Measurements from ENCODE around the gene RAB27B. TPM values are rescaled to one million over a fixed set of nuclear protein-coding genes. Genes with fewer than 3 reads are reported as not detected.

The RAB27B gene
- polyA plus RNA-seq, 1 experiment, result 1.9 TPM

DNA sequence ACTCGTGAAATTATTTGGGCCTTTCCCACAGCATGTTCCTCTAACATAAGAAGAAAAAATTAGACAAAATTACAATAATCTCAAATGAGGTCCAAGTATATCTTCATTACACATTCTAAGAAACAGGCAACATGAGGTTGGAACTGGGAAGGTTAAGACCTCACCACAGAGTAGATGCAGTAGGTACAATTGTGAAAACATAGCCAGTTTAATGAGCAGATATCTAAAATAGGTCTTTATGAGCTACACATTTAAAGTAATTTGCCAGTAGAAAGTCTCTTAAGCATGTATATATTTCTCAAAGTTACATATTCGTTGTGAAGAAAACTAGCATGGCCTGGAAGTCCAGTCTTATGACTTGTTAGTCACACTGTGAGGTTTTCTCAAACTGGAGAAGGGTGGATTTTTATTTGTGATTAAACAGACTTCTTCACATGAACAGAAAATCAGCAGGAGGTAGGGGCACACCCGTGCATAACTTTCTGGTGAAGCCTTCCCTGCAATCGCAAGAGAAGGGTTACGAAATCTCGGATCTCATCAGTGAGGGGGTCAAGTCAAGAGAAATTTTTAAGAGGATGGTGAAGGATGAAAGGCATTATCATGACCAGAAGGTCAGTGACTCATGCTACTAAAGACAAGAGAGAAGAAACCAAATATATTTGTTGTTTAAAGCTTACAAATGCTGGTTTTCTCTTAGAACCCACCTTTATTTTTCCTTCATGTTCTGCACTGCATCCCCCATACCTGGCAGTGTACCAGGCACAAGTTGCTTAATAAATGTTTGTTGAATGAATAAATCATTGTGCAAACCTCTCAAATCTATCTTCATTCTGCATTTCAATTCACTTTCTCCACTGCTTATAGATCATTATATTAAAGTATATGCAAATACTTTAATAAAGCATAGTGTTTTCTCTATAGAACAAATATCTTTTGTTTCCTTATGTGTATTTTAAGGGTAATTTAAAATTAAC, 5.1 kb upstream of the RAB27B start:
- H3K9me3 ChIP-seq (ENCODE audit: control insufficient read depth, insufficient read depth, low read length), result no peaks in the 10 kb centered on the region
- POLR2A ChIA-PET, result interaction anchor here (0.6 kb wide), 1 partner anchor 583 kb away, joined by 5 read pairs; no protein-coding TSS in a partner anchor
- peak overlapping the region; percentile 62 for H3K27ac ChIP-seq (ENCODE audit: low read depth, low read length)
- CTCF ChIA-PET, result interaction anchor here (0.6 kb wide), 1 partner anchor 160 kb away, joined by 4 read pairs; no protein-coding TSS in a partner anchor
- H3K4me3 ChIP-seq (ENCODE audit: low read depth, low read length), result no peak overlapping the region
- H3K27me3 ChIP-seq (ENCODE audit: control insufficient read depth, insufficient read depth, low read length), result no peaks in the 10 kb centered on the region
- TF ChIP-seq, protein P1, sequence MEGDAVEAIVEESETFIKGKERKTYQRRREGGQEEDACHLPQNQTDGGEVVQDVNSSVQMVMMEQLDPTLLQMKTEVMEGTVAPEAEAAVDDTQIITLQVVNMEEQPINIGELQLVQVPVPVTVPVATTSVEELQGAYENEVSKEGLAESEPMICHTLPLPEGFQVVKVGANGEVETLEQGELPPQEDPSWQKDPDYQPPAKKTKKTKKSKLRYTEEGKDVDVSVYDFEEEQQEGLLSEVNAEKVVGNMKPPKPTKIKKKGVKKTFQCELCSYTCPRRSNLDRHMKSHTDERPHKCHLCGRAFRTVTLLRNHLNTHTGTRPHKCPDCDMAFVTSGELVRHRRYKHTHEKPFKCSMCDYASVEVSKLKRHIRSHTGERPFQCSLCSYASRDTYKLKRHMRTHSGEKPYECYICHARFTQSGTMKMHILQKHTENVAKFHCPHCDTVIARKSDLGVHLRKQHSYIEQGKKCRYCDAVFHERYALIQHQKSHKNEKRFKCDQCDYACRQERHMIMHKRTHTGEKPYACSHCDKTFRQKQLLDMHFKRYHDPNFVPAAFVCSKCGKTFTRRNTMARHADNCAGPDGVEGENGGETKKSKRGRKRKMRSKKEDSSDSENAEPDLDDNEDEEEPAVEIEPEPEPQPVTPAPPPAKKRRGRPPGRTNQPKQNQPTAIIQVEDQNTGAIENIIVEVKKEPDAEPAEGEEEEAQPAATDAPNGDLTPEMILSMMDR (IDR thresholded peaks at IDR 0.05; ENCODE audit: low read depth, low read length), result no peak
- peak; percentile 78 for DNase-seq (ENCODE audit: low read depth, low spot score)

DNA sequence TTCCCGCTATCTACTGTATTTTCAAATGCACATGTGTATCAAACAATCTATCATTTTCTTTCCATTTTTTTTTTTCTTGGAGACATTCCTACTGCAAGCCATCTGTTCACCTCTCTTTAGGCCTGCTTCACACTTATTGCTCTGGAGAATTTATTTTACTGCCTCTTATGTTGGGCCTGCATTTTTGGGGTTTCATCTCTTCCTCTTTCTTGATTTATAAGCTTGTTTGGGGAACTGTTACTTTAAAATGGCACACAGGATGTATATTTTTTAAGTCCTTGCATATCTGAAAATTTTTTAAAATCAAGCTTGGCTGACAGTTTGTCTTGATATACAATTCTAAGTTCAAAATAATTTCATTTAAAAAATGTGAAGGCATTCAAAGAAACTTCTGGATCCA, 3.5 kb upstream of the RAB27B start:
- CTCF ChIA-PET, result no interaction called here
- Histone ChIP-seq H3K9me3 (ENCODE audit: control insufficient read depth, insufficient read depth, low read length) (no peaks in the 10 kb centered on the region; the same call in 1 of the 2 replicates), H3K27ac (ENCODE audit: low read depth, low read length) (no peak overlapping the region), H3K27me3 (ENCODE audit: control insufficient read depth, insufficient read depth, low read length) (no peaks in the 10 kb centered on the region), H3K4me3 (ENCODE audit: low read depth, low read length) (no peak overlapping the region)
- TF ChIP-seq, protein P1 (IDR thresholded peaks at IDR 0.05; ENCODE audit: low read depth, low read length), result no peak
- no peak for DNase-seq (ENCODE audit: low read depth, low spot score)
- POLR2A ChIA-PET, result no interaction called here

DNA sequence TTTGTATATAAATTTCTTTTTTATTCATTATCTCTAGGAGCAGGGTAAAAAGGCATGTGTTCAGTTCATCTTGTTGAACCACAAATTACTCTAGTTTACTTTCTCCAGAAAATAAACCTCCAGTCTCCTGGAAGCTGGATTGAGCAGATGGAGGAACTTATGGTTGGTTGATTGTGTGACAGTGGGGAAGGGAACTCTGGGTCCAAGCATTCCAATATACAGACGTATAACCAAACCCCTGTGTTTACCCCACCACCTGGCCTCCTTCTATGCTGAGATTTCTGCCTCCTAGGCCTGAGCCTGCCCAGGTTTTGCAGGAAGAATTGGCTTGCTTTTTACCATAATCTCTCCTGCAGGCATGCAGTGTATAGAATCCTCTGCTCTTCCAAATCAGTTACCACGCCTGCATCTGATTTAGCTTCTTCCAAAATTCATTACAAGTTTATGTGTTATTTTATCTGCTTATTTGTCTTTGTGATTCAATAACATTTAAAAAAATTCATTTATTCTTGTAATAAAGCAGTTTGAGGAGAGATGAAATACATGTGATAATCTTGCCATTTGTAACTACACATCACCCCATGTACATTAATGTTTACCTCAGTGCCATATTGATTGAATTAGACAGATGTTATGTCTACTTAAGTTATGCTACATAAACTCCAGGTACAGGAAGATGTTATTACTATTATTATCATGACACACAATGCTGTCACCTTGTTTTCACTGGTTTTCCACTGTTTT, 2.5 kb upstream of the RAB27B start:
- TF ChIP-seq, protein P1 (IDR thresholded peaks at IDR 0.05; ENCODE audit: low read depth, low read length), result no peak
- DNase-seq (ENCODE audit: low read depth, low spot score), result no peak
- no peaks in the 10 kb centered on the region for H3K27me3 ChIP-seq (ENCODE audit: control insufficient read depth, insufficient read depth, low read length)
- no peak overlapping the region for H3K4me3 ChIP-seq (ENCODE audit: low read depth, low read length)
- no peaks in the 10 kb centered on the region; the same call in 1 of the 2 replicates for H3K9me3 ChIP-seq (ENCODE audit: control insufficient read depth, insufficient read depth, low read length)
- CTCF ChIA-PET, result no interaction called here
- POLR2A ChIA-PET, result no interaction called here
- H3K27ac ChIP-seq (ENCODE audit: low read depth, low read length), result no peak overlapping the region

DNA sequence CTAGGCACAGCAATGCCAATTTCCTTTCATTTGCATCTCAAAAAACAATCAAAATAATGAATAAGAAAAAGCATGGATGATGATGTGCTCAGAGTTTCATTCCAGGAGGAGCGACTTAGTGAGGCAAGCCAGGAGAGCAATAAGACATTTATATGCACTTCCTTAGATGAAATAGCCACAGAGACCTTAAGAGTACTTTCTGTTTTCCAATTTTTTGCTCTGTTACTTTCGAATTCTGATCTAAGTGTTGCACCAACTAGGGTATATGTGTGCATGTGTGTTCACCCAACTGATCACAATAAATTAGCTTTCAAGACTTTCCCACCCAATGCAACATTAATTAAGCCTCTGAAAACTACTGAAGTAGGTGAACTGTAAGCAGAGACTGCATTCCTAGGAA, 709 bp downstream of the RAB27B start:
- TF ChIP-seq, protein P1 (IDR thresholded peaks at IDR 0.05; ENCODE audit: low read depth, low read length), result no peak
- ChIA-PET CTCF (interaction anchor here (1.0 kb wide), 1 partner anchor 154 kb away, joined by 5 read pairs; no protein-coding TSS in a partner anchor), POLR2A (interaction anchor here (0.7 kb wide), 1 partner anchor 1812 kb away, joined by 3 read pairs; no protein-coding TSS in a partner anchor)
- no peak overlapping the region for H3K27ac ChIP-seq (ENCODE audit: low read depth, low read length)
- peak overlapping the region; percentile 74 for H3K4me3 ChIP-seq (ENCODE audit: low read depth, low read length)
- H3K9me3 ChIP-seq (ENCODE audit: control insufficient read depth, insufficient read depth, low read length), result peaks cover 4% of the 10 kb centered on the region; the same call in 1 of the 2 replicates
- DNase-seq (ENCODE audit: low read depth, low spot score), result no peak
- no peaks in the 10 kb centered on the region for H3K27me3 ChIP-seq (ENCODE audit: control insufficient read depth, insufficient read depth, low read length)

Data from AG04450 (cell line).